Myocyte (in vitro differentiated cells): ENCODE results near the gene CNTN6. TPM values are rescaled to one million over a fixed set of nuclear protein-coding genes. Genes with fewer than 3 reads are reported as not detected.

ENCODE experiments used
- DNase-seq: peaks from one replicate; pipeline ENCODE4 v3.0.0-alpha.2; 2012; ENCODE audit warnings: low read depth
- total RNA-seq: library from RNA; depleted of rRNA; stranded (reverse); fragments of >200 nt; gene quantifications from 2 replicates; pipeline ENCODE4 v1.2.3, GENCODE V29; 2014

Gene CNTN6
- total RNA-seq, 1 donor from 2014 or later = not detected

DNA sequence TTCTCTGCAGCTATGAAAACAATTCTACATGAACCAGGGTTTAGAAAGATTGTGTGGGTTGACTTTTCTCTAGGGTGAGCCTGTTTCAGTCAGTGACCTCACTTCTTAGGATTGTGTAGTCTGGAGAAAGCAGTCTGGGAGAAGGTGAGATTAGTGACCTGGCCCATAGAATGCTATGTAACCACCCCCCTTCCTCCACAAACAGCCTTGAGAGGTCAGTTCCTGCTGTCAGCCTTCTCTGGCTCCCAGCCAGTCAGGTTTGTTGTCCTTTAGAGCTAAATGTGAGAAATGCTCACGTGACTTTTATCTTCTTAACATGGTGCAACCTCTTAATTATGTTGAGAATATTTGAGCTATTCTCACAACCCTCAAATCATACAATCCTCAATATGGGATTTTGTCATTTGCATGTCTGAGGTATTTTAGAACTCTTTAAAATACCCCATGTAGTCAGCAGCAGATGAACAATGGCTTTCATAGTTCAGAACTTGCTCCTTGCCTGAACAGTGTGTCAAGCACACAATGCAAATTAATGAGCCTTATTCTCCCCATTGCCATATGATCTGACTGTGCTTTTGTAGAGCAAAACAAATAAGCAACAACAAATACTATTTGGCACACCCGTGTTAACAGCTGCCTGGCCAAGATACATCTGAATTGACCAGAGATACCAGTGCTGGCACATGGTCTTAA, 311.6 kb downstream of the CNTN6 start:
- DNase-seq = no peak

DNA sequence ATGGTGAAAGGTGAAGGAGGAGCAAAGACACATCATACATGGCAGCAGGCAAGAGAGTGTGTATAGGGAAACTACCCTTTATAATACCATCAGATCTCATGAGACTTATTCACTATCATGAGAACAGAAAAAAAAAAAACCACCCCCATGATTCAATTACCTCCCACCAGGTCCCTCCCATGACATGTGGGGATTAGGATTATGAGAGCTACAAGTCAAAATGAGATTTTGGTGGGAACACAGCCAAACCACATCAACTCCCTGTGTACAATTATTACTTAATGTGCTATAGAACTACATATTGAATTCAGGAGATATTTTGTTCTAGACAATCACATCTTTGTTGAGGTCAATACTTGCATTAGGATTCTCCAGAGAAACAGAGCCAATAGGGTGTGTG, 313.4 kb downstream of the CNTN6 start:
- DNase-seq = no peak

DNA sequence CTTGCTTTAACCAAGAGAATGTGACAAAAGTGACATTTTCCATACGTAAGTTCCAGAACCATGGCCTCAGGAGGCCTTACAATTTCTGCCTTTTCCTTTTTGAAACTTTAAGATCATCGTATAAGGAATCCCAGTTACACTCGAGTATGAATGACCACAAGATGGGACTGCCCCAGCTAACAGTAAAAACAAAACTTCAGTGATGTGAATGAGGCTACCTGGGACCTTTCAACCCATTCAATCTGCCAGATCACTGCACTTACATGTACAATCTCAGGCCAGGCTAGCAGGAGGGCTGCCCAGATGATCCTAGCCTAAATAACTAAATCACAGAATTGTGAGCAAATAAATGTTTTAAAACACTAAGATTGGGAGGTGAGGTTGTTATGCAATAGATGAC, 328.8 kb downstream of the CNTN6 start:
- no peak for DNase-seq

DNA sequence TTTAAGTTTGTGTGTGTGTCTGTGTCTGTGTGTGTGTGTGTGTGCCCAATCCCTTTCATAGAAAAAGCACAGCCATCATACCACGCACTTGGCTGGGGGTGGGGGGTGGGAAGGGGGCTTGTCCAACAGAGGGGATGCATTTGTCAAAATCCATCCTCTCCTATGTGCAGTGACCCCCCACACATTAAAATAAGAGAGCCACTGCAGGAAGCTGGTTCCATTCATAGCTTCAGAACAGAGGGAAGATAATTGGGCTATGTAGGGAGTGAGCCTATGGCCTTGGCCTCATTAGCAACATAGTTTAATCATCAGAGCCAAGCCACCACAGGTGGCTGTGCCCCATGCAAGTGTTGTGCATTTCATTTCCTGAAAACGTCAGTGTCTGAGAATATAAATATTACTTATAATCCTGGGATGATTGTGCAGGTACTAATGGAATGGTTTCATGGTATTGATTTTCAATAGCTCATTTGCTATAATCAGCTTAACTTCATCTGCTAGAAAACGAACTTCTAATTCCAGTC, 330.8 kb downstream of the CNTN6 start:
- DNase-seq = no peak

DNA sequence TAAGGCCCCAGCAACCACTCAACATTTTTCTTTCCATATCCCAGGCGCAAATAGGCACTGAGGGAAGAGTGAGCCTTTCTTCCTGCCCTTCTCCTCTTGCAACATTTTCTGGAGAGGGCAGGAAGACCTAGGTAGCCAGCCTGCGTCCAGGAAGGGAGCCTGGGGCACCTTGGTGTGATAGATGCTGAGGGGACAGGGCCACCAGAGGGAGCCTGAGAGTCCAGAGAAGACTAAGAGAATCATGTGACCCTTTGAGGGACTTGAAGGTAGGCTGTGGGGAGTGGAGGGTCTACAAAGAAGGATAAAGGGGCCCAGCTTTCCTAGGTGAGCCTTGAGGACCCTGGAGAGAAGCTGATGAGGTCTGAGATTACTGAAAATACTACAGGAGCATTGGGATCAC, 346.6 kb downstream of the CNTN6 start:
- no peak for DNase-seq

DNA sequence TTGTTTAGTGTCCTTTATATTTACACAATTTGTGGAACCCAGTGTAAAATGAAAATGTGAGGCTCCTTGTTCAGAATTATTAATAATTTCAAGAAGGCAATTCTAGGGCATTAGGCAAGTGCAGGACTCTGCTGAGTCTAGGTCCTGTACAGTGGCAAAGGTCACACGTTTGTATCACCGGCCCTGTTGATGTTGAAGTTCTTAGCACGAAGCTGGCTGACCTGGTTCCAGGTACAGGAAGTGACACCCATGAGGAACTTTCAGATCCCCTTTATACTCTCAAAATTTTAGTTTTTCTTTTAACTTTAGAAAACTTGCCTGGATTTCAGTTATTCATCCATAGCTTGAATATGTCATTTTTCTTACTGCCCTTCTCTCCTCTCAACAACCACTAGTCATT, 349.4 kb downstream of the CNTN6 start:
- DNase-seq = no peak

DNA sequence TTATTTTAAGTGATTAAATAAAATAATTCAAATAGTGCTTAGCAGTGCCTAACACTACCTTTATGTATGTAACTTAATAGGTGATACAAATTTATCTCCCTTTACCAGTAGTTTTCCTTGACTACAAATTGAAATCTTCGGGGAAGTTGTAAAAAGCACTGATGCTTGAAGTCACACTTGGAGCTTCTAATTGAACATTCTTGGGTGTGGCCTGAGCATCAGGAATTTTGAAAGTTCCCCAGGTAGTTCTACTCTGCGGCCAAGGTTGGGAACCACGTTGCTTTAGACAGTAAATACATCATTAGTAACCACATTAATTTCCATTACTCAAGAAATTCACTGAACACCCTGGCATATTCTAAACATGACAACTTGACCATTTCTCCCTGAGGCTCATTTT, 351.4 kb downstream of the CNTN6 start:
- DNase-seq = no peak

DNA sequence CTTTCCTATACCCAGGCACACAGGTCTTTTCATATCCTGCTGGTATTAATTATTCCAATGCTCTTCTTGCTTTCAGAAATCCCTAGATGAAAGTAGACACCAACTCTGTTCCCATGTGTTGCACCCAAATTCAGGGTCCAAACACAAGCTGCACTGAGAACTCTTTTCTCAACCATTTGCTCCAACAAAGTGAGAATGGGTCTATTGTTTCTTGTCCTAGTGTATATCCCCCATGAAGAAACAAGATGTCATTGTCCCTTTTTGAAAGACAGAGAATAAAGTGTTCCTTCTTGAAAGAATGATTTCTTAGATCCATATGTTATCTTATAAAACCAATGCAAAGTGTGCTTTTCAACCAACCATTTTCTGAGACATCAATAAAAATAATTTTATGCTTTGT, 353.7 kb downstream of the CNTN6 start:
- DNase-seq = no peak

DNA sequence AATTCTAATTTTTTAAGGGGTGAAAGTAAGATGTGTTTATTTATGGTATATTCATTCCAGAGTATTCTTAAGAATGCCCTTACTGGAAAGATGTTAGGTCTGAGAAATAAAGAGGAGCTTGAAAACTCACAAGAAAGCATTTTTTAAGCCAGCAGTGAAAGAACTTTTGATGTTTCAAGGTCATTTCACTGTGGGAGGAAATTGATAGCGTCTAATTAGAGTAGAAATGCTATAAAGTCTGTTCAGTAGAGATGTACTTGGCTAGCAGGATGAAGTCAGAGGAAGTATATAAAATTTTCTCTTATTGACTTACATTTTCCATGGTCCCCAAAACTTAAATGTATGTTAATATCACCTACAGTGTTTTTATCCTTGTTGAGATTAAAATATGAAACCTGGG, 354.6 kb downstream of the CNTN6 start:
- no peak for DNase-seq

DNA sequence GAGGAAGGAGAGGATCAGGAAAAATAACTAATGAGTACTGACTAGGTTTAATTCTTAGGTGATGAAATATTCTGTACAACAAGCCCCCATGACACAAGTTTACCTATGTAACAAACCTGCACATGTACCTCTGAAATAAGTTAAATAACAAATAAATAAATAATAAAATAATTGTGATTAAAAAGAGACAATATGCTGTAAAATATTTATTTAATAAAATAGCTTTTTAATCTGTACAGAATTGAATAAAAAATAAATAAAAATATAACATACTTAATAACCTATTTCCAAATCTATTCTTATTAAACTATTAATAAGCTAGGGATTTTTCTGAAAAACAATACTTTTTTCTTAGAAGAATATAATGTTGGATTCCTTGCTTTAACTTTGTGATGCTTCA, 355.6 kb downstream of the CNTN6 start:
- DNase-seq = no peak
